Astrocyte of the spinal cord (primary cell): Measurements from ENCODE around the gene PLIN4.

ENCODE experiments used
- DNase-seq: peaks from one replicate; pipeline ENCODE4 v3.0.0; 2011; ENCODE audit warnings: low read depth, low spot score
- H3K4me3 ChIP-seq: 2 replicates; pipeline ENCODE4 v1.5.1; 2011; ENCODE audit warnings: low read depth, mild to moderate bottlenecking, low read length, moderate library complexity
- CTCF ChIP-seq: IDR thresholded peaks from 2 replicates; pipeline ENCODE4 v1.5.1; 2012; ENCODE audit warnings: low read depth, mild to moderate bottlenecking, low read length, inconsistent platforms
- in situ Hi-C: cut with HindIII; loops from 2 replicates; pipeline ENCODE4 v1.10.0; 2017; ENCODE audit warnings: low sequenced_read_pairs

The PLIN4 gene

GRCh38 chr19:4495471-4495870, 22.8 kb downstream of the PLIN4 start:
- no peak for DNase-seq
- in situ Hi-C loops = no loop called here
- TF ChIP-seq CTCF = peak; percentile 9
- no peak overlapping the region for H3K4me3 ChIP-seq

- no peak overlapping the region for H3K4me3 ChIP-seq
- no peak for TF ChIP-seq CTCF
- DNase-seq = no peak
- in situ Hi-C loops = no loop called here
Observed at GRCh38 chr19:4494691-4495064, 23.6 kb downstream of the PLIN4 start.

GRCh38 chr19:4493929-4494690, 24.2 kb downstream of the PLIN4 start:
- no peak for DNase-seq
- in situ Hi-C loops = no loop called here
- no peak overlapping the region for H3K4me3 ChIP-seq
- no peak for TF ChIP-seq CTCF

- H3K4me3 ChIP-seq = no peak overlapping the region
- no peak for TF ChIP-seq CTCF
- in situ Hi-C loops = no loop called here
- DNase-seq = no peak
Observed at GRCh38 chr19:4493104-4493928, 25.0 kb downstream of the PLIN4 start.

GRCh38 chr19:4492337-4493103, 25.8 kb downstream of the PLIN4 start:
- no peak for DNase-seq
- no peak for TF ChIP-seq CTCF
- H3K4me3 ChIP-seq = no peak overlapping the region
- in situ Hi-C loops = no loop called here

GRCh38 chr19:4491446-4491845, 26.8 kb downstream of the PLIN4 start:
- DNase-seq = no peak
- H3K4me3 ChIP-seq = no peak overlapping the region
- no peak for TF ChIP-seq CTCF
- in situ Hi-C loops = no loop called here
